ENCODE results near the gene KCNS1. TPM values are rescaled to one million over a fixed set of nuclear protein-coding genes. Genes with fewer than 3 reads are reported as not detected.

The KCNS1 gene
- total RNA-seq, 1 donor, result 0.18 TPM

DNA sequence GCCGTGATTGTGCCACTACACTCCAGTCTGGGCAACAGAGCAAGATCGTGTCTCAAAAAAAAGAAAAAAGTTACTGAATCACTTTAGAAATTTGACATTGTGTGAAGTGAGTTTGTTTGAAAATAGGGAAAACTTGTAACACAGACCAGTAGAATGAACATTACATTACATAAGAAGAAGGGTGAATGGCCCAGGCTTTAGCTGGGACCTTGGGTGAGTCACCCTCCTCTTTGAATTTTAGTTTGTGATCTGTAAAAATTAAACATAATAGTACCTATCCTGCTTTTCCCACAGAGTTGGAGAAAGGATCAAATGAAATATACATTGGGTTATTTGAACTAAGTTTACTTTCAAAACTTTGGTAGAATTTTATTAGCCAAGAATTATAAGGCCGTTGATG lies 56.3 kb downstream of the KCNS1 start:
- TF ChIP-seq, protein P1, sequence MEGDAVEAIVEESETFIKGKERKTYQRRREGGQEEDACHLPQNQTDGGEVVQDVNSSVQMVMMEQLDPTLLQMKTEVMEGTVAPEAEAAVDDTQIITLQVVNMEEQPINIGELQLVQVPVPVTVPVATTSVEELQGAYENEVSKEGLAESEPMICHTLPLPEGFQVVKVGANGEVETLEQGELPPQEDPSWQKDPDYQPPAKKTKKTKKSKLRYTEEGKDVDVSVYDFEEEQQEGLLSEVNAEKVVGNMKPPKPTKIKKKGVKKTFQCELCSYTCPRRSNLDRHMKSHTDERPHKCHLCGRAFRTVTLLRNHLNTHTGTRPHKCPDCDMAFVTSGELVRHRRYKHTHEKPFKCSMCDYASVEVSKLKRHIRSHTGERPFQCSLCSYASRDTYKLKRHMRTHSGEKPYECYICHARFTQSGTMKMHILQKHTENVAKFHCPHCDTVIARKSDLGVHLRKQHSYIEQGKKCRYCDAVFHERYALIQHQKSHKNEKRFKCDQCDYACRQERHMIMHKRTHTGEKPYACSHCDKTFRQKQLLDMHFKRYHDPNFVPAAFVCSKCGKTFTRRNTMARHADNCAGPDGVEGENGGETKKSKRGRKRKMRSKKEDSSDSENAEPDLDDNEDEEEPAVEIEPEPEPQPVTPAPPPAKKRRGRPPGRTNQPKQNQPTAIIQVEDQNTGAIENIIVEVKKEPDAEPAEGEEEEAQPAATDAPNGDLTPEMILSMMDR (IDR thresholded peaks at IDR 0.05; ENCODE audit: insufficient read depth, low read length), result no peak
- no peak for DNase-seq (ENCODE audit: low read depth)
- H3K4me3 ChIP-seq (ENCODE audit: low read depth, low read length), result no peak overlapping the region

DNA sequence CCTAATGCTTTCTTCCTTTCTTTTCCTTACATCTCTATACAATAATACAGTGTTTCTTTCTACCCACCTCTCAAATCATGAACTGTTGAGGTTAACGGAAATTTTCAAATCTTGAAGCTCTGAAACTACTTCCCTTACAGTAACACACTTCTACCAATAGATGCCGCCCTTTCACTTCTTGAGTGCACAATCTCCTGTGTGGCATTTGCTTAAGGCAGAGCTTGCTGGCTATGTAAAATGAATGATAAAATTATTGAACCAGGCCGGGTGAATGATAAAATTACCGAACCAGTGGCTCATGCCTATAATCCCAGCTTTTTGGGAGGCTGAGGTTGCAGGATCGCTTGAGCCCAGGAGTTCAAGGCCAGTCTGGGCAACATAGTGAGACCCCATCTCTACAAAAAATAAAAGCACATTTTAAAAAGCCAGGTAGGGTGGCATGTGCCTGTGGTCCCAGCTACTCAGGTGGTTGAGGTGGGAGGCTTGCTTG lies 56.8 kb downstream of the KCNS1 start:
- no peak overlapping the region for H3K4me3 ChIP-seq (ENCODE audit: low read depth, low read length)
- DNase-seq (ENCODE audit: low read depth), result peak; percentile 90
- TF ChIP-seq, protein P1 (IDR thresholded peaks at IDR 0.05; ENCODE audit: insufficient read depth, low read length), result peak; percentile 95

DNA sequence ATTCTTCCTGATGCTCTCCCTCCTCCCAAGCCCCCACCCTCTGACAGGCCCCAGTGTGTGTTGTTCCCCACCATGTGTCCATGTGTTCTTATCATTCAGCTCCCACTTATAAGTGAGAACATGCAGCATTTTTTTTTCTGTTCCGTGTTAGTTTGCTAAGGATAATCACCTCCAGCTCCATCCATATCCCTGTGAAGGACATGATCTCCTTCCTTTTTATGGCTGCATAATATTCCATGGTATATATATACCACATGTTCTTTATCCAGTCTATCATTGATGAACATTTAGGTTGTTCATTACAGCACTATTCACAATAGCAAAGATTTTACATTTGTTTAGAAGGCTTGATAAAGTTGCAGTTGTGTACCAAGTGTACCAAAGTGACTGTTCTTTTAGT lies 57.9 kb downstream of the KCNS1 start:
- TF ChIP-seq, protein P1 (IDR thresholded peaks at IDR 0.05; ENCODE audit: insufficient read depth, low read length), result no peak

More for the DNA sequence above, 57.9 kb downstream of the KCNS1 start:
- no peak for DNase-seq (ENCODE audit: low read depth)
- no peak overlapping the region for H3K4me3 ChIP-seq (ENCODE audit: low read depth, low read length)

Other genes starting within 250 kb of the KCNS1 start
- 174 and 180 TPM in 2 replicates for gene YWHAB, start 215.4 kb downstream of the KCNS1 start, total RNA-seq (ENCODE audit: low replicate concordance)
- 7.9 and 13.8 TPM in 2 replicates for gene PABPC1L, start 191.1 kb downstream of the KCNS1 start, total RNA-seq (ENCODE audit: low replicate concordance)
- gene TOMM34, start 140.7 kb downstream of the KCNS1 start, total RNA-seq (ENCODE audit: low replicate concordance), result 7.0 and 29.3 TPM in 2 replicates
- 20.8 and 41.6 TPM in 2 replicates for gene STK4, start 134.6 kb downstream of the KCNS1 start, total RNA-seq (ENCODE audit: low replicate concordance)
- gene WFDC5, start 14.0 kb upstream of the KCNS1 start, total RNA-seq (ENCODE audit: low replicate concordance), result not detected in 2 replicates
- not detected in 2 replicates for gene WFDC12, start 23.3 kb upstream of the KCNS1 start, total RNA-seq (ENCODE audit: low replicate concordance)
- gene PI3, start 73.8 kb upstream of the KCNS1 start, total RNA-seq (ENCODE audit: low replicate concordance), result not detected in 2 replicates
- not detected in 2 replicates for gene SEMG1, start 105.9 kb upstream of the KCNS1 start, total RNA-seq (ENCODE audit: low replicate concordance)
- not detected in 2 replicates for gene SEMG2, start 120.2 kb upstream of the KCNS1 start, total RNA-seq (ENCODE audit: low replicate concordance)
- 0.63 and 12.9 TPM in 2 replicates for gene SLPI, start 153.4 kb upstream of the KCNS1 start, total RNA-seq (ENCODE audit: low replicate concordance)
- not detected in 2 replicates for gene RBPJL, start 205.7 kb upstream of the KCNS1 start, total RNA-seq (ENCODE audit: low replicate concordance)
- gene MATN4, start 207.2 kb upstream of the KCNS1 start, total RNA-seq (ENCODE audit: low replicate concordance), result not detected in 2 replicates
- 91.1 and 150 TPM in 2 replicates for gene SDC4, start 247.3 kb upstream of the KCNS1 start, total RNA-seq (ENCODE audit: low replicate concordance)

Measured in fibroblast of the aortic adventitia (primary cell).